ENCODE data around the gene TAS2R19.

DNA sequence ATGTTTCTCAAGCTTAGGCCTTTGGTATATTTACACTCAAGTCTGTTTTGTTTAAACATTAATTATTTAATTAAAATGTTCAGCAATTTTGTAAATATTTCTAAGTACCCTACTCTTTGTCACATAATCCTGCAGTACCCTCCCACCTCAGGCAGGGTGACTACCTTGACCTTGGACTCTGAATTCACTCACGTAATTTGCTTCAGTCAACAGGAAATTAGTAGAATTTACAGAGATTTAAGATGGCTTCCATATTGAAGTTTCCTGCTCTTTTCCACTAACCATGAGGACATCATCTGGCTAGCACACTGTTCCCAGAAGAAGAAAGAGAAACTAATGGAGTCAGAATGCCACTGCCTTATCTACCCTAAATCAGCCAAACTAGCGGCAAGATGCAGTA lies 967 bp upstream of the TAS2R19 start:
- TF ChIP-seq, protein P1, sequence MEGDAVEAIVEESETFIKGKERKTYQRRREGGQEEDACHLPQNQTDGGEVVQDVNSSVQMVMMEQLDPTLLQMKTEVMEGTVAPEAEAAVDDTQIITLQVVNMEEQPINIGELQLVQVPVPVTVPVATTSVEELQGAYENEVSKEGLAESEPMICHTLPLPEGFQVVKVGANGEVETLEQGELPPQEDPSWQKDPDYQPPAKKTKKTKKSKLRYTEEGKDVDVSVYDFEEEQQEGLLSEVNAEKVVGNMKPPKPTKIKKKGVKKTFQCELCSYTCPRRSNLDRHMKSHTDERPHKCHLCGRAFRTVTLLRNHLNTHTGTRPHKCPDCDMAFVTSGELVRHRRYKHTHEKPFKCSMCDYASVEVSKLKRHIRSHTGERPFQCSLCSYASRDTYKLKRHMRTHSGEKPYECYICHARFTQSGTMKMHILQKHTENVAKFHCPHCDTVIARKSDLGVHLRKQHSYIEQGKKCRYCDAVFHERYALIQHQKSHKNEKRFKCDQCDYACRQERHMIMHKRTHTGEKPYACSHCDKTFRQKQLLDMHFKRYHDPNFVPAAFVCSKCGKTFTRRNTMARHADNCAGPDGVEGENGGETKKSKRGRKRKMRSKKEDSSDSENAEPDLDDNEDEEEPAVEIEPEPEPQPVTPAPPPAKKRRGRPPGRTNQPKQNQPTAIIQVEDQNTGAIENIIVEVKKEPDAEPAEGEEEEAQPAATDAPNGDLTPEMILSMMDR (IDR thresholded peaks at IDR 0.05; ENCODE audit: low read length): no peak
- TF ChIP-seq EZH2 (optimal IDR thresholded peaks at IDR 0.05; ENCODE audit: low read depth, low read length): no peak
